AG04450 (cell line): ENCODE measurements around the gene HEATR9. TPM values are rescaled to one million over a fixed set of nuclear protein-coding genes. Genes with fewer than 3 reads are reported as not detected.

Experiments
- CTCF ChIA-PET: fragments of 300-600, 350-600 bp; formaldehyde crosslinking; extraction: SDS; loops from one replicate; lab custom pipeline; 2022; ENCODE audit warnings: antibody characterized with exemption, inconsistent platforms; lab: Charles Lee
- POLR2A ChIA-PET: fragments of 350-600 bp; formaldehyde crosslinking; extraction: SDS; loops from one replicate; lab custom pipeline; 2021; ENCODE audit warnings: antibody characterized with exemption, inconsistent platforms; lab: Yijun Ruan, JAX
- DNase-seq: peaks from one replicate; pipeline ENCODE4 v3.0.0-alpha.2; 2011; ENCODE audit warnings: low read depth, low spot score
- H3K27ac ChIP-seq: one replicate; pipeline ENCODE4 v1.5.1; 2012; ENCODE audit warnings: low read depth, low read length, control low read depth
- H3K27me3 ChIP-seq: one replicate; pipeline ENCODE4 v1.6.0; 2012; ENCODE audit warnings: low read length; ENCODE audit not compliant: control insufficient read depth, insufficient read depth
- H3K4me3 ChIP-seq: 2 replicates; pipeline ENCODE4 v1.5.1; 2011; ENCODE audit warnings: mild to moderate bottlenecking, low read depth, low read length, control low read depth
- H3K9me3 ChIP-seq: 2 replicates; pipeline ENCODE4 v1.5.1; 2012; ENCODE audit warnings: low read length; ENCODE audit not compliant: control insufficient read depth, insufficient read depth
- polyA plus RNA-seq: library from polyadenylated mRNA; depleted of rRNA; stranded (reverse); fragments of >200 nt; gene quantifications from 2 replicates; pipeline ENCODE4 v1.2.3, GENCODE V29; 2011
- TF ChIP-seq, protein P1 (sequence below): IDR thresholded peaks from 2 replicates; pipeline ENCODE4 v1.5.1; 2011; ENCODE audit warnings: low read depth, low read length, control low read depth, inconsistent platforms

HEATR9 gene
- polyA plus RNA-seq, 1 experiment: not detected

- TF ChIP-seq, protein P1, sequence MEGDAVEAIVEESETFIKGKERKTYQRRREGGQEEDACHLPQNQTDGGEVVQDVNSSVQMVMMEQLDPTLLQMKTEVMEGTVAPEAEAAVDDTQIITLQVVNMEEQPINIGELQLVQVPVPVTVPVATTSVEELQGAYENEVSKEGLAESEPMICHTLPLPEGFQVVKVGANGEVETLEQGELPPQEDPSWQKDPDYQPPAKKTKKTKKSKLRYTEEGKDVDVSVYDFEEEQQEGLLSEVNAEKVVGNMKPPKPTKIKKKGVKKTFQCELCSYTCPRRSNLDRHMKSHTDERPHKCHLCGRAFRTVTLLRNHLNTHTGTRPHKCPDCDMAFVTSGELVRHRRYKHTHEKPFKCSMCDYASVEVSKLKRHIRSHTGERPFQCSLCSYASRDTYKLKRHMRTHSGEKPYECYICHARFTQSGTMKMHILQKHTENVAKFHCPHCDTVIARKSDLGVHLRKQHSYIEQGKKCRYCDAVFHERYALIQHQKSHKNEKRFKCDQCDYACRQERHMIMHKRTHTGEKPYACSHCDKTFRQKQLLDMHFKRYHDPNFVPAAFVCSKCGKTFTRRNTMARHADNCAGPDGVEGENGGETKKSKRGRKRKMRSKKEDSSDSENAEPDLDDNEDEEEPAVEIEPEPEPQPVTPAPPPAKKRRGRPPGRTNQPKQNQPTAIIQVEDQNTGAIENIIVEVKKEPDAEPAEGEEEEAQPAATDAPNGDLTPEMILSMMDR: no peak
- Histone ChIP-seq H3K27me3 (no peaks in the 10 kb centered on the region), H3K27ac (no peak overlapping the region), H3K9me3 (no peaks in the 10 kb centered on the region), H3K4me3 (no peak overlapping the region)
- ChIA-PET POLR2A (interaction anchor here (0.6 to 0.7 kb wide), 3 partner anchors 21 to 312 kb away, joined by 3 to 9 read pairs (median 4); no protein-coding TSS in a partner anchor), CTCF (interaction anchor here (0.7 kb wide), 1 partner anchor 69 kb away, joined by 4 read pairs; no protein-coding TSS in a partner anchor)
- no peak for DNase-seq
These were observed 21.4 kb upstream of the HEATR9 start for GRCh38 chr17:35889818-35890773.

DNA sequence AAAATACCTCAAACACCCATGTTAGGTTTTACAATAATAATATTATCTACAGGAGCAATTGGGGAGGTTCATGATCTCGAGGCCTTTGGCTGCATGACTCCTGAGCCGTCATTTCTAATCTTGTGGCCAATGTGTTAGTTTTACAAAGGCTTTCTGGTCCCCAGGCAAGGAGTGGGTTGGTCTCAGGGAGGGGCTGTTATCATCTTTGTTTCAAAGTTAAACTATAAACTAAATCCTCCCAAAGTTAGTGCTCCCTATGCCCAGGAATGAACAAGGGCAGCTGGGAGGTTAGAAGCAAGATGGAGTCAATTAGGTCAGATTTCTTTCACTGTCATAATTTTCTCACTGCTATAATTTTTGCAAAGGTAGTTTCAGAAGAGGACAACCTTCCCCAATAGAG, 20.6 kb upstream of the HEATR9 start:
- H3K27me3 ChIP-seq: no peaks in the 10 kb centered on the region
- H3K4me3 ChIP-seq: no peak overlapping the region
- H3K9me3 ChIP-seq: no peaks in the 10 kb centered on the region
- no peak overlapping the region for H3K27ac ChIP-seq
- ChIA-PET POLR2A (interaction anchor here (0.6 kb wide), 1 partner anchor 311 kb away, joined by 3 read pairs; no protein-coding TSS in a partner anchor), CTCF (no interaction called here)
- TF ChIP-seq, protein P1: no peak
- DNase-seq: no peak

DNA sequence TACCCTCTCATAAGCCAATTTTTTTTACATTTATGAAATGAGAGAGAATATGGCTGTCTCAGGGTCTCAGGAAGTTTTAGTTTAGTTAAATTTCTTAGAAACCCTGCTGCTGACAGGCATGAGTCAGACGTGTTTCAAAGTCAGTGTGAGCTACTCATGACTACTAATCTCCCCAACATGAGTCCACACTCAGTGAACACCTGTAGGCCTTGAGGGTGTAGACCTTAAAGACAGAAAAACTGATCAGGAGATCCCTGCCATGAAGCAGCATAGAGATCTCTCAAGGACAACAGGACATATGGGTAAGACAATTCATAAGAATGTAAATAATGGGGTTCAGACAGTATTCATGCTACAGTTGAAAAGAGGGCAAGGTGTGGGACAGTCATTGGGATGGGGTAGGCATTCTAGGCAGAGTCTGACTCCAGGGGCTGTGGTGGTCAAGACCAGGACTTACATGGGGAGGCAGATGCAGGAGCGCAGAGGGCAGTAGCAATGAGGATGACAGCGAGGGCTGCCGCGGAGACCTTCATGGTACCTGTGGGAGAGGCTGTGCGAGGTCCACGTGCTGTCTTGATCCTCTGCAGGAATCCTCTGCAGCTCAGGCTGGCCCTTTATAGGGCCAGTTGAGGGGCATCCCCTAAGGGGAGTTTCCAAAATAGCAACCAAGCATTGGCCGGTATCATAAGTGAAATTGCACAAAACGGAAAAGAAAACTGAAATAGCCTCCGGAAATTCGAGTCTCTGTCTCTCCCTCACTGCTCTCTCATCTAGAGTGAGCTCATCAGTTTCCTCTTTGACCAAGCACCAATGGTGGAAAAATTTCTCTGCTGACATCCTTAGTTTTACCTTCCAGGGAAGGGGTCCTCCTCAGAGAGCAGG, 11.3 kb upstream of the HEATR9 start, which contains the start of gene CCL5:
TSS of gene CCL5 (minus strand) at position 588 of the 882 bp plus-strand sequence.
- peaks cover 5% of the 10 kb centered on the region for H3K27me3 ChIP-seq
- DNase-seq: no peak
- H3K27ac ChIP-seq: no peak within 1 kb of the TSS
- no peaks in the 10 kb centered on the region for H3K9me3 ChIP-seq
- H3K4me3 ChIP-seq: no peak within 1 kb of the TSS
- ChIA-PET POLR2A (interaction anchor here (0.6 kb wide), 1 partner anchor 337 kb away, joined by 3 read pairs; no protein-coding TSS in a partner anchor), CTCF (no interaction called here)
- TF ChIP-seq, protein P1: no peak

DNA sequence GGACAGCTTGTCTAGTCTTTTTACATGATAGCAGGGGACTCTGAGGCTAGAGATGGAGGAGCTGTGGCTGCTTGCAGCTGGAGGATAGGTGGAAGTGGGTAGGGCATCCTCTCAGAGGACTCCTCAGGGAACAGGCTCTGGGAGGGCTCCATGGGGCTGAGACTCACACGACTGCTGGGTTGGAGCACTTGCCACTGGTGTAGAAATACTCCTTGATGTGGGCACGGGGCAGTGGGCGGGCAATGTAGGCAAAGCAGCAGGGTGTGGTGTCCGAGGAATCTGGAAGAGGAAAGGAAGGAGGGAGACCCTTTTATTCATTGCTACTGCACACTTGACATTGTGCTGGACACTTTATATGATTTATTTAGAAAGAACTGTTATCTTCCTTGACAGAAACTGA, 9.7 kb upstream of the HEATR9 start:
- POLR2A ChIA-PET: no interaction called here
- TF ChIP-seq, protein P1: no peak
- Histone ChIP-seq H3K9me3 (no peaks in the 10 kb centered on the region), H3K27me3 (peaks cover 5% of the 10 kb centered on the region), H3K4me3 (no peak overlapping the region), H3K27ac (no peak overlapping the region)
- CTCF ChIA-PET: no interaction called here
- DNase-seq: no peak
